Activated gamma-delta T cell treated with Interleukin-2 at 50 U/mL for 16 hours (primary cell): ENCODE data around the gene IGF2R.

Source experiments
- DNase-seq: peaks from one replicate; pipeline ENCODE4 v3.0.0-alpha.2; 2020

Gene IGF2R

DNA sequence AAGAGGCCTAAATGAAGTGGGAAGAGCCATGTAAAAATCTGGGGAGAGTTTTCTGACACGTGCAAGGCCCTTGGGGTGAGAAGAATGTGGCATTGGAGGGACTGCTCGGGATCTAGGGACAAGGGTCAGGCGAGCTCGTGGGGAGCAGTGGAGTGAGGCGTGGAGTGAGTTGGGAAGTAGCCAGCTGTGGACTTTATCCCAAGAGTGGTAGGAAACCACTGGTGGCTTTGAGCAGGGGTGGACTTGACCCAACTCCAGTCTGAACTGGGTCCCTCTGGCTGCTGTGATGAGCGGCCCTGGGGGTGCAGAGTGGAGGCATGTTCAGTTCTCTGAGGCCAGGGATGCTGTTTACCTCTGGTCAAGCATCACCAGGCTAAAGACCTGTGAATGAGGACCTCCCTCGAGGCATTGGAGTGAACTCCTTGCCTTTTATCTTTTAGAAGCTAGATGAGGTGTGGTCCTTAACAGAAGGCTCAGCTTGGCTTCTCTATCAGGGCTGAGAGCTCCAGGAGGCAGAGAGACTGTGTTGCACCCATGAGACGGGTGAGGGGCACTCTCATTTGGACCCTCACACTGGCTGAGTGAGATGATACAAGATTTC, 173.3 kb downstream of the IGF2R start:
- no peak for DNase-seq

DNA sequence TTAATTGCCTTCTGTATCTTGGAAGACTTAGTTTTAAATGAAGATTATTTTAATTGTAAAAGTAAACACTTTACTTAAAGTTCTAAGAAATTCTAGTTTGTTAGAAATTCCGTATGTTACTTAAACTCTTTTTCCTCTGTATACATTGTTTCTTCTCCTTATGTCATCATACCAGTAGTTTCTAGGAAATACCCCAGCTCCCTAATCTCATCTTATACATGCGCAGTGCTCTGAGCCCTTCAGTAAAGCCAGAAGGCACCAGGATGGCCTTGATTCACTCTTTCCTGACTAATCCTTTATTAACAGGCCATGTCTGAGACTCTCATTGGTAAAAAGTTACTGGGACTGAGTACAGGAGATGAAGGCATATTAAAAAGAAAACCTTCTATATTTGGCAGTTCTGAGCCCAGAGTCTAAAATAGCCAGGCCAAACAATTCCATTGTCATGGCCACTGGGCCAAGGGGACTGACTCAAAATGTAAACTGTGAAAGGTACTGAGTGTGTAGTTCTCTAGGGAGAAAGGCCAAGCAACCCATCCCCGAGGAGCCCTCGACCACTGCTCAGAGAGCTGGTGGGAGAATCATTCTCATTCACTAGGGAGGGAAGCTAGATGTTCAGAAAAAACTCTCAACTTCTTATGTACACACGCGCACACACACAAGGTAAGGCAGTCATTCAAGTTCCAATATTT, 177.7 kb downstream of the IGF2R start:
- DNase-seq, result no peak

DNA sequence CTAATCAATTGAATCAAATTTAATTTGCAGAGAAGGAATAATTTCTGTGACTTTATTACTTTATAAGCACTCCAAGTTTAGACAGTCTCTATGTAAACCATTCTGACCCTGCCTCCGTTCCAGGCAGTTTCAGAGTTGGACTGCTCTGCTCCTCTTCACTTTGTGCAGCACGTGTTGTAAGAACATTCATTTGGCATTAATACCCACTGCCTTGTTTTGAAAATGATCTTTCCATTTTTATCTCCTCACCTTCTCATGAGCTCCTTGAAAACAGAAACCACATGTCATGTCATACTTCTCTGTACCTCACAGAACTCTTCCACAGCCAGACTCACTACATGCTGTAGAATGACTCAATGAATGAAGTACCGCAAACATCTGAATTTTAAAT, 178.3 kb downstream of the IGF2R start:
- no peak for DNase-seq

DNA sequence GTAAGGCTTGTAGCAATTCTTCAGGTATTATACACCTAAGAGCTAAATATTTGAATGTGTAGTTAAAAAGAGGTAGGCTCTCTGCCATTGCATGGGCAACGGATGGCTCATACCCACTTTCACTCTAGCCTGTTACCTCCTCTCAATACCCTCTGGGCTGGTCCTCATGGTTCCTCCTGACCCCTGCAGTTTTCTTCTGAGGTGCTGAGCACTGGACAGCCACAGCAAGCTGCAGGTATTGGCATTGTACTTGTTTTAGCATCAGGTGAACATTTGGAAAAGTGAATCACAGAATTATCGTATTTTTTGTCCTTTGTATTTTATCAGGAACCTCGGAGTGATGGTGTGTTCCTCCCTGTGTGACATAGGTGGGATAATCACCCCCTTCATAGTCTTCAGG, 185.6 kb downstream of the IGF2R start:
- no peak for DNase-seq

DNA sequence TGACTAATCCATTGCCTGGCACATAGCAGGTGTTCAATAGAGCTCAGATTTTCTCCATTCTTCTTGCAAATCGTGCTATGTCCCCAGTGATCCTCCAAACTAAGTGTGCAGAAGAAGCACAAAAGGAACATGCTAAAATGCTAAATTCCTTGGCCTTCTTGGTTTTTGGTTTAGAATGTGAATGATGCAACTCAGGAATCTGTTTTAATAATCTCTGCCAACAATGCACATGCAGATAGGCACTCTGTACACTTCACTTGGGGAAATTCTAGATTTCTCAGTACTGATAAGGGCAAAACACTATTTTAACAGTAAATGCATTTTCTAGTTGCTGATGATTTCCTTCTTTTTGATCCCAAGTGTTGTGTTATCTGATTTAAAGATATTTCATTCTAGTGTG, 188.0 kb downstream of the IGF2R start:
- DNase-seq, result no peak

DNA sequence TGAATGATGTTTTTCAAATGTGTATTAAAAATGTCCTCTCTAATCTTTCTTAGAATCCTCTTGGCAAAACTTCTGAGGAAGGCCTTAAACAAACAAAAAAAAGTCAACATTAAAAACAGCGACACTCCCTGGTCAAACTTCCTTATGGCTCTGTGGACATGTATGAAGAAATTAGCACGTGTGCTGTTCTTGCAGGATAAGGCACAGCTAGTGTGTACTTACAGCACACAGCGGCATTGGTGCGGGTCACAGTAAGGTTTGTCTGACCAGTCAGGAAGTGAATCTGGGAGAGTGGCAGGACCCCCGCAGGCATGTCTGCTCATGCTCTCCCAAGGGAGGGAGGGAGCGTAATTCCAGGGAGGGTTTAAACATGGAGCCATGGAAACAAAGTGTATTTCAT, 191.6 kb downstream of the IGF2R start:
- DNase-seq, result no peak
